Limb (tissue), 2 donors: ENCODE measurements around the gene SIRT6.
"Not testable (repeated sequence)": the region's sequence is repeated elsewhere in the genome, so short reads cannot be mapped to it uniquely, and the experiment has no call there.

ENCODE experiments used
- DNase-seq, 2 donors: peaks; one replicate each; pipeline ENCODE4 v3.0.0-alpha.2; 2016; ENCODE audit errors: extremely low spot score in 2 of 2

SIRT6 gene

DNA sequence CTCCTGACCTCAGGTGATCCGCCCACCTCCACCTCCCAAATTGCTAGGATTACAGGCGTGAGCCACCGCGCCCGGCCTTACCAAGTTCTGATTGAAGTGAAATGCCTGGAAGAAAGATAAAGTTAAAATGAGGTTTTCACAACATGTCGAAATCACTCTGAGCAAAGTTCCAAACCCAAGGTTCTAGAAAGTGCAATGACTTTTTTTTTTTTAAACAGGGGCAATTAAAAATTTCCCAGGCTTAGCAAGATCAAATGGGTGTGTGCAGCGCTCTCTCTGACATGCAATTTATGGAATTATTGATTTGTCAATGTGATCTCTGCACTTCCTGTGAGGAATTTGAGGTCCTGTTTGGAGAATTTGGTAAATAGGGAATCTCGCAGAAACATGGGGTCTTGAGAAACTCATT, 45.7 kb downstream of the SIRT6 start:
- no peak for DNase-seq

DNA sequence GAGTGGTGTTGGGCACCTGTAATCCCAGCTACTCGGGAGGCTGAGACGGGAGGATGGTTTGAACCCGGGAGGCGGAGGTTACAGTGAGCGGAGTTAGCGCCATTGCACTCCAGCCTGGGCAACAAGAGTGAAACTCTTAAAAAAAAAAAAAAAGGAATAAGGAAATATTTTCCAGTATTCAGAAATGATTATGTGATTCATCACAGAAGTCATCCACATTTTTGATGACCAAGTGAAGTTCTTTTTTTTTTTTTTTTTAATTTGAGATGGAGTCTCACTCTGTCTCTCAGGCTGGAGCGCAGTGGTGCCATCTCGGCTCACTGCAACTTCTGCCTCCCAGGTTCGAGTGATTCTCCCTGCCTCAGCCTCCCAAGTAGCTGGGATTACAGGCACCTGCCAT, 47.0 kb downstream of the SIRT6 start:
- not testable (repeated sequence) for DNase-seq

DNA sequence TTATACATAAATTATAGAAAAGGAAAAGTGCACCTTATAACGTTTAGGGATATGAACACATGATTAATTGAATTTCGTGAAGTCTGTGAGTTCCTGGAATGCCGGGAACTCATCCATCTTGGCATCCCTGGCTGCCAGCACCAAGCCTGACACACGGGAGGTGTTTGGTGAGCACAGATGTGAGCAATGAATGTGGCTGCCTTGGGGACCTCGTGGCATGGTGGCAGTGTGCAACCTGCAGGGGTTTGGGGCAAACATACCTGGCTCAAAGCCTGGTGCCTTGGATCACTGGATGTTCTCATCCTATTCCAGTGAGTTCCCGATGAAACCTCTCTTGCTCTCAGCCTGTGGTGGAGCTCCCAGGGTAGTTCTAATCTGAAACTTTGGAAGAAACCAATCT, 48.0 kb downstream of the SIRT6 start:
- no peak for DNase-seq

DNA sequence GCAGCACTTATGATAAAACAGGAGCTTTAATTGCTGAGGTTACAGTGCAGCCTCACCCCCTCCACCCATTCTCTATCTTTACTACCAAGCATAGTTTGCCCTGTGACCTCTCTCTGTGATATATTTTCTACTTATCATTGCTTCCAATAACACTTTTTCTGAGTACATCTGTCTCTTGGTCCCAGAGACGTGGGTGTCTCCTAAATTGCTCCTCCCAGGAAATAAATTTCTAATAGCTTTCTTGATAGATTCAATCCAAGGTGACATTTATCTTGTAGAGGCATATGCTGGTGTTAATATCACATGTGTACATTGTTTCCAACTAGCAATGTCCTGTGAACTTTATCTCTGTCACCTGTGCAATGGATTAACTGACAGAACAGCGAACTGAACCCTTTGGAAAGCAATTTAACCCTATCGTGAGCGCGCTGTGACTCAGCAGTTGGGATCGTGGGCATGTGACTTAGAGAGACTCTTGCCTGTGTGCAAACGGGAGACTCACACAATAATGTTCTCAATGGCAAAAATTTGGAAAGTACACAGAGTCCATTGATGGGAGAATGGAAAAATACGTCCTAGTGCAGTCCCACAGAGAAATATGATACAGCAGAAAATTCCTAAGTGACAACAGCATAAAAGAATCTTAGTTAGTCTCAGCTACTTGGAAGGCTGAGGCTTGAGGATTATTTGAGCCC, 51.5 kb downstream of the SIRT6 start:
- DNase-seq: peak in 1 of 2 donors; percentile 32

DNA sequence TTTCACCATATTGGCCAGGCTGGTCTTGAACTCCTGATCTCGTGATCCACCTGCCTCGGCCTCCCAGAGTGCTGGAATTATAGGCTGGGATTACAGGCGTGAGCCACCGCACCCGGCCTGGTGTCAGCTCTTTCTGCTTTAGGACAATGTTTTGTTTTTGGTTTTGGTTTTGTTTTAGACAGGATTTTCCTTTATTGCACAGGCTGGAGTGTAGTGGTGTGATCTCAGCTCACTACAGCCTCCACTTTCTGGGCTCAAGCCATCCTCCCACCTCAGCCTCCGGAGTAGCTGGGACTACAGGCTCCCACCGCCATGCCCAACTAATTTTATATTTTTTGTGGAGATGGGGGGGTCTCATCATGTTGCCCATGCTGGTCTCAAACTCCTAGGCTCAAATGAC, 53.3 kb downstream of the SIRT6 start:
- DNase-seq: not testable (repeated sequence)

DNA sequence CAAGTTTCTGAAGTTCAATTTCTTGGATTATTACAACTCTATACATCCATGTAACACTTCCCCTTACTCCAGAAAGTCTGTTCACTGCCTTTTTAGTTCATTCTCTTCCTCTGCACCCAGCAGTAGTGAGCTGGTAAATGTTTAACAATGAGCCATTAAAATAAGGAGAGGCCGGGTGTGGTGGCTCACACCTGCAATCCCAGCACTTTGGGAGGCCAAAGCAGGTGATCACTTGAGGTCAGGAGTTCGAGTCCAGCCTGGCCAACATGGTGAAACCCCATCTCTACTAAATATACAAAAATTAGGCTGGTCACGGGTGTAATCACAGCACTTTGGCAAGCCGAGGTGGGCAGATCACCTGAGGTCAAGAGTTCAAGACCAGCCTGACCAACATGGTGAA, 55.0 kb downstream of the SIRT6 start:
- DNase-seq: not testable (repeated sequence)

DNA sequence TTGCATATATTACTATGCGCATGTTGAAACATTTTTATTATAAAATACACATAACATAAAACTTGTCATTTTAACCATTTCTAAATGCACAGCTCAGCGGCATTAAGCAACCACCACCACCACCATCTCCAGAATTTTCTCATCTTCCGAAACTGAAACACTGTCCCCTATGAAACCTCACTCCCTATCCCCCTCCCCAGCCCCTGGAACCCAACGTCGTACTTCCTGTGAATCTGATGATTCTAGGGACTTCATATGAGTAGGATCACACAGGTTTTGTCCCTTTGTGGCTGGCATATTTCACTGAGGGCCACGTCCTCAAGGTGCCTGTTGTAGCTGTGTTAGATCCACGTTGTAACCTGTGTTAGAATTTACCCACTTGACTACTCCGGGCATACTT, 57.7 kb downstream of the SIRT6 start:
- no peak for DNase-seq
